SK-N-SH treated with all-trans-retinoic acid at 6 μM for 48 hours (cell line): ENCODE results near the gene ABCA8.

Source experiments
- ATAC-seq: fragments of 200-7000 bp; cut with Tn5 transposase; 3 replicates; pipeline ENCODE4 v1.9.1; 2020; ENCODE audit warnings: mild to moderate bottlenecking, moderate library complexity
- ARNTL ChIP-seq: fragments of 450-650 bp; formaldehyde crosslinking; IDR thresholded peaks from 2 replicates; pipeline ENCODE4 v1.5.0; 2020; ENCODE audit warnings: low read depth, mild to moderate bottlenecking, moderate library complexity, borderline replicate concordance
- BACH2 ChIP-seq: fragments of 250-450 bp; sonication (Bioruptor Pico); IDR thresholded peaks from 2 replicates; pipeline ENCODE4 v1.9.0; 2021; ENCODE audit warnings: mild to moderate bottlenecking, borderline replicate concordance
- CSDC2 ChIP-seq: fragments of 250-450 bp; sonication (Bioruptor Pico); IDR thresholded peaks from 2 replicates; pipeline ENCODE4 v1.5.0; 2020; ENCODE audit warnings: mild to moderate bottlenecking, moderate library complexity
- ESRRG ChIP-seq: fragments of 250-450 bp; sonication (Bioruptor Pico); IDR thresholded peaks from 2 replicates; pipeline ENCODE4 v1.6.1; 2021; ENCODE audit warnings: mild to moderate bottlenecking
- GLIS3 ChIP-seq: fragments of 250-450 bp; sonication (Bioruptor Pico); IDR thresholded peaks from 2 replicates; pipeline ENCODE4 v1.5.0; 2020; ENCODE audit warnings: mild to moderate bottlenecking, moderate library complexity
- ISL1 ChIP-seq: fragments of 250-450 bp; sonication (Bioruptor Pico); IDR thresholded peaks from 2 replicates; pipeline ENCODE4 v2.1.2; 2022; ENCODE audit warnings: mild to moderate bottlenecking, moderate library complexity
- OSR1 ChIP-seq: fragments of 250-450 bp; sonication (Bioruptor Pico); IDR thresholded peaks from 2 replicates; pipeline ENCODE4 v1.8.0; 2022; ENCODE audit warnings: moderate library complexity, mild to moderate bottlenecking, inconsistent platforms
- POU6F1 ChIP-seq: fragments of 250-450 bp; sonication (Bioruptor Pico); IDR thresholded peaks from 2 replicates; pipeline ENCODE4 v1.8.0; 2021; ENCODE audit warnings: low read depth, mild to moderate bottlenecking, moderate library complexity, borderline replicate concordance
- PPARA ChIP-seq: fragments of 250-450 bp; sonication (Bioruptor Pico); IDR thresholded peaks from 2 replicates; pipeline ENCODE4 v1.5.0; 2020; ENCODE audit warnings: mild to moderate bottlenecking, borderline replicate concordance
- RARB ChIP-seq: fragments of 250-450 bp; sonication (Bioruptor Pico); IDR thresholded peaks from 2 replicates; pipeline ENCODE4 v1.8.0; 2021; ENCODE audit warnings: mild to moderate bottlenecking, moderate library complexity
- SNAI2 ChIP-seq: fragments of 250-450 bp; sonication (Bioruptor Pico); IDR thresholded peaks from 2 replicates; pipeline ENCODE4 v1.5.0; 2020; ENCODE audit warnings: mild to moderate bottlenecking, moderate library complexity
- TCF4 ChIP-seq: fragments of 250-450 bp; sonication (Bioruptor Pico); IDR thresholded peaks from 2 replicates; pipeline ENCODE4 v1.8.0; 2021; ENCODE audit warnings: mild to moderate bottlenecking, moderate library complexity, borderline replicate concordance
- TOX ChIP-seq: fragments of 250-450 bp; sonication (Bioruptor Pico); IDR thresholded peaks from 2 replicates; pipeline ENCODE4 v1.8.0; 2021; ENCODE audit warnings: mild to moderate bottlenecking, moderate library complexity, borderline replicate concordance
- TSHZ2 ChIP-seq: fragments of 250-450 bp; sonication (Bioruptor Pico); IDR thresholded peaks from 2 replicates; pipeline ENCODE4 v1.5.0; 2020; ENCODE audit warnings: mild to moderate bottlenecking, moderate library complexity
- ZC3H10 ChIP-seq: fragments of 250-450 bp; sonication (Bioruptor Pico); IDR thresholded peaks from 2 replicates; pipeline ENCODE4 v1.5.1; 2021; ENCODE audit warnings: mild to moderate bottlenecking, moderate library complexity
- ZFP3 ChIP-seq: fragments of 250-450 bp; sonication (Bioruptor Pico); IDR thresholded peaks from 2 replicates; pipeline ENCODE4 v1.5.0; 2020; ENCODE audit warnings: mild to moderate bottlenecking, moderate library complexity
- ZFP30 ChIP-seq: fragments of 450-650 bp; formaldehyde crosslinking; IDR thresholded peaks from 2 replicates; pipeline ENCODE4 v1.5.0; 2022; ENCODE audit warnings: mild to moderate bottlenecking, moderate library complexity
- ZNF565 ChIP-seq: fragments of 450-650 bp; formaldehyde crosslinking; conservative IDR thresholded peaks from 2 replicates; pipeline ENCODE4 v1.5.0; 2020; ENCODE audit warnings: low read depth, mild to moderate bottlenecking, moderate library complexity
- ZNF70 ChIP-seq: fragments of 450-650 bp; formaldehyde crosslinking; IDR thresholded peaks from 2 replicates; pipeline ENCODE4 v1.5.0; 2020; ENCODE audit warnings: mild to moderate bottlenecking, moderate library complexity
- ZNF8 ChIP-seq: fragments of 450-650 bp; formaldehyde crosslinking; IDR thresholded peaks from 2 replicates; pipeline ENCODE4 v1.5.0; 2020; ENCODE audit warnings: mild to moderate bottlenecking, moderate library complexity
- TF ChIP-seq, protein P1 (sequence below): fragments of 250-450 bp; sonication (Bioruptor Pico); IDR thresholded peaks from 2 replicates; pipeline ENCODE4 v1.5.1; 2021; ENCODE audit warnings: mild to moderate bottlenecking, moderate library complexity

Gene ABCA8

DNA sequence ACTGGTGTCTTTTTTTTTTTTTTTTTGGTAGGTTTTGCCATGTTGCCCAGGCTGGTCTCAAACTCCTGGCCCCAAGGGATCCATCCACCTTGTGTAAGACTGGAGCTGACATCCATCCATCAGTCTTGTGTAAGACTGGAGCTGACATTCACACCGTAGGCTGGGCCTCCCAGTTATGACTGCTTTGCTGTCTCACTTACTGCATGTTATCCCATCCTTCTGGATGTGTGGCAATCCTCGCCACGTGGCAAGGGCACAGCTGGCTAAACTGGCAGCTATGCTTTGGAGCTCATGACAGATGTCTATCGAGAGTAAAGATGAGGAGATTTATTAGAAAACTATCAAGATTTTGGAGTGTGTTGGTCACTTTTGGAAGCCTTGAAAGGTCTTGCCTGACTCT lies 115.1 kb downstream of the ABCA8 start:
- ATAC-seq = no peak
- TF ChIP-seq POU6F1 (CRISPR knock-in tag) (no peak), GLIS3 (CRISPR knock-in tag) (no peak), ZC3H10 (CRISPR knock-in tag) (no peak), PPARA (CRISPR knock-in tag) (no peak), TSHZ2 (CRISPR knock-in tag) (no peak), ISL1 (CRISPR knock-in tag) (no peak), ZNF565 (CRISPR knock-in tag) (no peak)

GRCh38 chr17:68835071-68835470 lies 120.1 kb downstream of the ABCA8 start:
- ATAC-seq = no peak
- TF ChIP-seq SNAI2 (no peak), OSR1 (no peak), PPARA (CRISPR knock-in tag) (no peak), ZNF565 (CRISPR knock-in tag) (no peak), ZC3H10 (CRISPR knock-in tag) (no peak), ARNTL (CRISPR knock-in tag) (no peak), ZFP30 (CRISPR knock-in tag) (no peak), ESRRG (CRISPR knock-in tag) (no peak), CSDC2 (no peak), TSHZ2 (CRISPR knock-in tag) (no peak), ZFP3 (CRISPR knock-in tag) (no peak), TOX (CRISPR knock-in tag) (no peak), ZNF8 (no peak), TCF4 (CRISPR knock-in tag) (no peak)
- TF ChIP-seq, protein P1, sequence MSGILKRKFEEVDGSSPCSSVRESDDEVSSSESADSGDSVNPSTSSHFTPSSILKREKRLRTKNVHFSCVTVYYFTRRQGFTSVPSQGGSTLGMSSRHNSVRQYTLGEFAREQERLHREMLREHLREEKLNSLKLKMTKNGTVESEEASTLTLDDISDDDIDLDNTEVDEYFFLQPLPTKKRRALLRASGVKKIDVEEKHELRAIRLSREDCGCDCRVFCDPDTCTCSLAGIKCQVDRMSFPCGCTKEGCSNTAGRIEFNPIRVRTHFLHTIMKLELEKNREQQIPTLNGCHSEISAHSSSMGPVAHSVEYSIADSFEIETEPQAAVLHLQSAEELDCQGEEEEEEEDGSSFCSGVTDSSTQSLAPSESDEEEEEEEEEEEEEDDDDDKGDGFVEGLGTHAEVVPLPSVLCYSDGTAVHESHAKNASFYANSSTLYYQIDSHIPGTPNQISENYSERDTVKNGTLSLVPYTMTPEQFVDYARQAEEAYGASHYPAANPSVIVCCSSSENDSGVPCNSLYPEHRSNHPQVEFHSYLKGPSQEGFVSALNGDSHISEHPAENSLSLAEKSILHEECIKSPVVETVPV = no peak
- TF ChIP-seq, all 23 proteins: peak for 0

DNA sequence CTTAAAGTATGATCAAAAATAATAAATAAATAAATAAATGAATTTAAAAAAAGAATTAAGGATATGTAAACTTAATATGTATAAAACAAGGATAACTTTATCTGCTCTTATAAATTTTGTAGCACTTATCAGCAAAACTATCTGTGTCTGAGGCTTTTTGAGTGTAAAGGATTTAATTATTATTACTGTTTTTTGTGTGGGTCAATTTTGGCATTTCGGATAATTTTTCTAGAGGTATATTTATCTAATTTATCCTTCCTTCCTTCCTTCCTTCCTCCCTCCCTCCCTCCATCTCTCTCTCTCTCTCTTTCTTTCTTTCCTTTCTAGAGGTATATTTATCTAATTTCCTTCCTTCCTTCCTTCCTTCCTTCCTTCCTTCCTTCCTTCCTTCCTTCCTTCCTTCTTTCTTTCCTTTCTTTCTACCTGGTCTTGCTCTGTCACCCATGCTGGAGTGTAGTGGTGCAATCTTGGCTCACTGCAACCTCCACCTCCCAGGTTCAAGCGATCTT lies 120.8 kb downstream of the ABCA8 start:
- no peak for ATAC-seq

More for the DNA sequence above, 120.8 kb downstream of the ABCA8 start:
- TF ChIP-seq ARNTL (CRISPR knock-in tag) = no peak
- TF ChIP-seq POU6F1 (CRISPR knock-in tag) = no peak
- TF ChIP-seq RARB (CRISPR knock-in tag) = no peak
- TF ChIP-seq ZNF70 (CRISPR knock-in tag) = no peak
- no peak for TF ChIP-seq PPARA (CRISPR knock-in tag)
- no peak for TF ChIP-seq TCF4 (CRISPR knock-in tag)
- TF ChIP-seq BACH2 (CRISPR knock-in tag) = no peak
- no peak for TF ChIP-seq ZC3H10 (CRISPR knock-in tag)
- no peak for TF ChIP-seq ISL1 (CRISPR knock-in tag)
- TF ChIP-seq CSDC2 = no peak
- no peak for TF ChIP-seq ZFP30 (CRISPR knock-in tag)
- TF ChIP-seq, protein P1 = no peak
- no peak for TF ChIP-seq TOX (CRISPR knock-in tag)
- TF ChIP-seq OSR1 = no peak
- no peak for TF ChIP-seq ESRRG (CRISPR knock-in tag)
- TF ChIP-seq, all 23 proteins: peak for 0
